Measurements from ENCODE around the gene ZNF205.

The ZNF205 gene

DNA sequence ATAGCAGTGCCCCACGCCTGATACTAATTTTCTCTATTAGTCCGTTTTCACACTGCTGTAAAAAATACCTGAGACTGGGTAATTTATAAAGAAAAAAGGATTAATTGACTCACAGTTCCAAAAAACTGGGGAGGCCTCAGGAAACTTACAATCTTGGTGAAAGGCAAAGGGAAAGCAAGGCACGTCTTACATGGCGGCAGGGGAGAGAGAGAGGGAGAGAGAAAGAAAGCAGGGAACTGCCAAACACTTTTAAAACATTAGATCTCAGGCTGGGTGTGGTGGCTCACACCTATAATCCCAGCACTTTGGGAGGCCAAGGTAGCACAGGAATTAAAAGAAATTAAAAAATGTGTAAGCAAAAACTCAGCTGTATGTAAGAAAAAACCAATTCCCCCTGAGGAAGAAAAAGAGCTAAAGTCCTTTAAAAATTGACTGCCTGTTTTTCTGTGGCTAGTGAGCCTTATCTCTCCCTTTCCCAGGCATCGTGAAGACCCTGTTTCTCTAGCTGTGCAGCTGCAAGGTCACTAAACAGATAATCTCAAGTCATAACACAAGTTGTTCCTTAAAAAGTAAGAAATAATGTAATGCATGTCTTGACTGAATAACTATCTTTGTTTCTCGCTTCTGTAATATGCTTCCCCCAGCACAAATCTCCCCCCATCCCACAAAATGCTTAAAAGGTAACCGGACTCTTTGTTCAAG is 27.3 kb upstream of the ZNF205 start:
- DNase-seq (ENCODE audit: low spot score), result no peak

DNA sequence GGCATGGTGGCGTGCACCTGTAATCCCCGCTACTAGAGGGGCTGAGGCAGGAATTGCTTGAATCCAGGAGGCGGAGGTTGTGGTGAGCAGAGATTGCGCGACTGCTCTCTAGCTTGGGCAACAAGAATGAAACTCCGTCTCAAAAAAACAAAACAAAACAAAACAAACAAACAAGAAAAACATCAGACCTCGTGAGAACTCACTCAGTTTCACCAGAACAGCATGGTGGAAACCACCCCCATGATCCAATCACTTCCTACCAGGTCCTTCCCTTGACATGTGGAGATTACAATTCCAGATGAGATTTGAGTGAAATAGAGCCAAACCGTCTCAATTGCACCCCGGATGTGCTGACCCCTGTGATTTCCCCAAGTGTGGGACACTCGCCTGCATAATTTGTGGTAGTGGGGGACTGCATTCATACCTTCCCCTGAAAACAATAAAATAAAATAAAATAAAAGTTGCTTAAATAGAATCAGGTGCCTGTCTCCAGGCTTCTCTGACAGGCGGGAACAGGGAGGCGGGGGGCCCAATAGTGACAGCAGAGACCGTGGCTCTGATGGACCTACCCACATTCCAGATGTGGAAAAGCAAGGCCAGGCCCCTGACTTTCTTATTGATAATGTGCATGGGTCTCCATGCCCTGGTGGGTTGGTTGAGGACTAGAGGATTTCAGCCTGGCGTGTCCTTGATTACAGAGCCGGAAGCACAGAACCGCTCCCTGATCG is 26.4 kb upstream of the ZNF205 start:
- no peak for DNase-seq (ENCODE audit: low spot score)

DNA sequence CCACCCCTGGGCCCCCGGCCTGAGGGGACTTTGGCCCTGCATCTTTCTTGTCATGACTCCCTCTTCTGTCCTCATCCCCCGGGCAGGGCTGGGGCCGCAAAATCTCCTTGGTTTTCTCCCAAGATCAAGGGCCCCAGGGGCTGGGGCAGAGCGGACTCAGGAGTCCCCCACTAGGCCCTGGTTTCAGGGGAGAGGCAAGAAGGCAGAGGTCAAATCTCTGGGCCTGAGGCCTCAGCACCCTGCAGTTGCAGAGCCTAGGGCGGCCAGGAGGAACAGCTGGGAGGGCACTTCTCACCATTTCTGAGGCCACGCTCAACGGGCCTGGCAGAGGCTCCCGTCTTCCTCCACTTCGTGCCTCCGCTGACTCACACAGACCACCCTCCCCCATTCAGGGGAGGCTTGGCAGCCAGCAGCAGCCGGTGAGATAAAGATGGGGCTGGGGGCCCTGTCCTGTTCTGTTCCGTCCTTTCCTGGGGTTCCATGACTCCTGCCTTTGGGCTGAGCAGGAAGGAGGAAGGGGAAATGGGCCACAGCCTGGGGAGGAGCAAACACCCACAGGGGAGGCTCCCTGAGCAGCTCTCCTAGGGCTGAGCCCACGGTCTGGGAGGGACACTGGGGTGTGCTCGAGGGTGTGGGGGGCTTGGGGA is 25.7 kb upstream of the ZNF205 start:
- DNase-seq (ENCODE audit: low spot score), result no peak

DNA sequence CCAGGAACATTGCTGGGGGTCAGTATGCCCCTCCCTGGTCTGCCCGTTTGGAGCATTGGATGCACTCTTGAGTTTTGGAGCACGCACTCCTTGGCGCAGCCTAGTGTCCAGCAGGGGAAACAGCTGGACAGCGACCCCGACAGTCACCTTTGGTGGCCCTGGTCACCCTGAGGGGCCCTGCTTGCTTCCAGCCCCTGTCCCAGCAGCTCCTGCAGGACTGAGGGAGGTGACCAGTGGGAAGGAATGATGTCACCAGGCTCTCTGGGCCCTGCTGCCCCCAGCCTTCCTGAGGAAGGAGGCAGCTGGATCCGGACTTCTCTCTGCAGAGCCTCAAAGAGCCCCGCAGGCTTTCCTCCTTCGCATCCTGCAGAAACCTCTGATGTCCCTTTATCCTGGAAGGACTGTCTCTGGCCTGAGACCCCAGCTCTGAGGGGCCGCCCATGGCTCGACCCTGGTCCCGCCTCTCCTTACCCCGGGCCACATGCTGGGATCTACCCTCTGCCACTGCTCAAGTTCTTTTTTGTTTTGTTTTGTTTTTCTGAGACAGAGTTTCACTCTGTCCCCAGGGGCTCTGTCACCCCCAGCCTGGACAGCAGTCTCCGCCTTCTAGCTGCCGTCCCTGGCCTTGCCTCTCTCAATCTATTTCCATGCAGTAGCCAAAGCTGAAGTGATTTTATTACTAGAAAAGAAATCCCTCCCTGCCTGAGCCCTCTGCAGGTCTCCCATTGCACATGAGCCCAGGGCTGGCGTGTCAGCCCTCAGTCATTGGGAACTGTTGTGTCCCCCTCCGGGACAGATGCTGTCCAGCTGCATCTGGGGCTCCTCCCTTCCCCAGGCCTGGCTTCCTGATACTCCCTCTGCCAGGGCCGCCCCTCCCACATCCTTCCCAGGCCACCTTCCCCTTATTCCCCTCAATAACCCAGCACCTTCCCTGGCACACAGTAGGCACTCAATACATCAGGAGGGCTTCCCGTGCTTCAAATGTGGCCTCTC is 24.8 kb upstream of the ZNF205 start:
- no peak for DNase-seq (ENCODE audit: low spot score)

DNA sequence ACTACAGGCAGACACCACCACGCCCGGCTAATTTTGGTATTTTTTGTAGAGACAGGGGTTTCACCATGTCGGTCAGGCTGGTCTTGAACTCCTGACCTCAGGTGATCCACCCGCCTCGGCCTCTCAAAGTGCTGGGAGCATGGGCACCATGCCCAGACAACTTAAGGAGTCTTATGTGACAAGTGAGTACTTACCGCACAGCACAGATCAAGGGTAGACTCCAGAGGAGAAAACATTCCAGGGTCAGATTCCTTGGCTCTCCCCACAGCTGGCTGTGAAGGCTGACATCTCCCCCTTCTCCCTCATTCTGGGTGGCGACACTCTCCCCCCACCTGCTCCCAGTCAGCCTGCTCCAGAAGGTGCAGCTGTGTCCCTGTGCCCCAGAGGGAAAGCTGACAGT is 23.9 kb upstream of the ZNF205 start:
- DNase-seq (ENCODE audit: low spot score), result no peak

DNA sequence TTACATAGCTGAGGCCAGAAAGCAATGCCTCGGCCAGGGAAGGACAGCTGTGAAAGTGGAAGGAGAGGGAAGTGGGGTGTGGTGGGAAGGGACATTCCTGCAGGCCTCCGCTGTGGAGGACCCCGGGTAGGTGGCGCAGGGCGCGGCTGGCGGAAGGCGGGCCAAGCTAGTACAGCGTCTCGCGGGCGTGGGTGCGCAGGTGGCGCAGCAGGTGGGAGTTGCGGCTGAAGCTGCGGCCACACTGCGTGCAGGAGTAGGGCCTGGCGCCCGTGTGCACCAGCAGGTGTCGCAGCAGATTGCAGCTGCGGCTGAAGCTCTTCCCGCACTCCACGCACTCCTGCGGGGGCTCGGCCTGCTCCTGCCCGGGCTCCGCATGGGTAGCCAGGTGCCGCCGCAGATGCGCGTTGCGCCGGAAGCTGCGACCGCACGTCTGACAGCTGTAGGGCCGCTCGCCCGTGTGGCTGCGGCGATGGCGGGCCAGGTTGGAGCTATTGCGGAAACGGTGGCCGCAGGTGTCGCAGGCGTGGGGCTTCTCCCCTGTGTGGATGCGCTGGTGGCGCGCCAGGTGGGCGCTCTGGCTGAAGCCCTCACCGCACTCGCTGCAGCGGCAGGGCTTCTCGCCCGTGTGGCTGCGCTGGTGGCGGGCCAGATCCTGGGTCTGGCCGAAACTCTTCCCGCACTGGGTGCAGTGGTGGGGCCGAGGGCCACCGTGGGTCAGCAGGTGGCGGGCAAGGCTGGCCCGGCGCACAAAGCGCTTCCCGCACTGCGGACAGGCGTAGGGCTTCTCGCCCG is 23.3 kb upstream of the ZNF205 start:
- DNase-seq (ENCODE audit: low spot score), result no peak

DNA sequence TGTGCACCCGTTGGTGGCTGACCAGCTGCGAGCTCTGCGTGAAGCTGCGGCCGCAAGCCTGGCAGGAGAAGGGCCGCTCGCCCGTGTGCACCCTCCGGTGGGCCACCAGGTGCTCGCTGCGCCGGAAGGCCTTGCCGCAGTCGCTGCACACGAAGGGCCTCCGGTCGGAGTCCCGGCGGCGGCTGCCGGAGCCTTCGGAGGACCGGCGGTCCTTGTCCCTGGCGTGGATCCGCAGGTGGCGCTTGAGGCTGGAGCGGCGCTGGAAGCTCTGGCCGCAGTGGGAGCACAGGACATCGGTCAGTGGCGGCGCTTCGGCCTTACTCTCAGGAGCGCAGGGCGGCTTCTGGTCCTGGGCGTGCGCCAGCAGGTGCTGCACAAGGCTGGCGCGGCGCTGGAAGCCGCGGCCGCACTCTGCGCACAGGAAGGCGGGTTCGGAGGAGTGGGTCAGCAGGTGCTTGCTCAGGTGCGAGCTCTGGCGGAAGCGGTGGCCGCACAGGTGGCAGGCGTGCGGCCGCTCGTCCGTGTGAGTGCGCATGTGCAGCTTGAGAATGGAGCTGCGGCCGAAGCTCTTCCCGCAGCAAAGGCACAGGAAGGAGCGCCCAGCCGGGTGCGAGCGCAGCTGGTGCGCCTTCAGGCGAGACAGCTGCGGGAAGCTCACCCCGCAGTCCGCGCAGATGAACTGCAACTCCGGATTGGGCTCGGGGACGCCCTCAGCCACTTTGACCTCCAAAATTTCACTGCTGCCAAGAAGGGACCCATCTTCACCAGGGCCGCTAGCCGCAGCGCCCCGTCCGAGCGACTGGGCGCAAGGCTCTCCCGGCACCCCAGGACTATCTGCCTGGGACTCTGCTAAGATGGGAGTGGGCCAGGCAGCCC is 22.4 kb upstream of the ZNF205 start:
- DNase-seq (ENCODE audit: low spot score), result no peak

DNA sequence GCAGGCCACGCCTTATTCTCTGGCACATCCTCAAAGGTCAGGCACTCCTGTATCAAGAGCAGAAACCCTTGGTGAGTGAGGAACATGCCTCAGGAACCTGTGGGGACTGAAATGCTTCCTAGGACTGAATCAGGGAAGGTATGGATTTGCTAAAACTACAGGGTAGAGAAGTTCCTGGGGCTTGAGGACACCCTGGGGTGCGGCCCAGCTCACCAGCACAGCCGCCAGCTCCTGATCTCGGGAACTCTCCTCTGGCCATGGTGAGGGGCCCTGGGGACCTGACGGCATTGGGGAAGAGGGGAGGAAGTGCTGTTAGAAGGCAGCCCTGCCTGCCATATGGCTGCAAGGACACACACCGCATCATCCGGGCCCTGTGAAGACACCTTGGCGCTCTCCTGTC is 20.8 kb upstream of the ZNF205 start:
- DNase-seq (ENCODE audit: low spot score), result no peak

DNA sequence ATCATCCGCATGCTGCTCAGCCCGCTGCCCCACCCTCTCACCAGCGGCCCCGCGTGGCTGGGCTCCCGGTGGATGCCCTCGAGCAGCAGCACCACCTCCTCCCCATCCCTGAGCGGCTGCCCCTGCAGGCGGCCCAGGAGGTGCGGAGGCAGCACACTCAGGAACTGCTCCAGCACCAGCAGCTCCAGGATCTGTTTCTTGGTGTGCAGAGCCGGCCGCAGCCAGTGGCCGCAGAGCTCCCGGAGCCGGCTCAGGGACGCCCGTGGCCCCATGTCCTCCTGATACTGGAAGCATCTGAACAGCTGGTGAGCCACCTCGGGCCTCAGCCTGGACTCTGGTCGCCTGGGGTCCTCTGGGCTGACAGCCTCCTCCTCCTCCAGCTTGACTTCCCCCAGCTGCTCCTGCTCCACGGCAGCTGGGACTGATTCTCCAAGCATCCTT is 19.9 kb upstream of the ZNF205 start:
- DNase-seq (ENCODE audit: low spot score), result no peak

DNA sequence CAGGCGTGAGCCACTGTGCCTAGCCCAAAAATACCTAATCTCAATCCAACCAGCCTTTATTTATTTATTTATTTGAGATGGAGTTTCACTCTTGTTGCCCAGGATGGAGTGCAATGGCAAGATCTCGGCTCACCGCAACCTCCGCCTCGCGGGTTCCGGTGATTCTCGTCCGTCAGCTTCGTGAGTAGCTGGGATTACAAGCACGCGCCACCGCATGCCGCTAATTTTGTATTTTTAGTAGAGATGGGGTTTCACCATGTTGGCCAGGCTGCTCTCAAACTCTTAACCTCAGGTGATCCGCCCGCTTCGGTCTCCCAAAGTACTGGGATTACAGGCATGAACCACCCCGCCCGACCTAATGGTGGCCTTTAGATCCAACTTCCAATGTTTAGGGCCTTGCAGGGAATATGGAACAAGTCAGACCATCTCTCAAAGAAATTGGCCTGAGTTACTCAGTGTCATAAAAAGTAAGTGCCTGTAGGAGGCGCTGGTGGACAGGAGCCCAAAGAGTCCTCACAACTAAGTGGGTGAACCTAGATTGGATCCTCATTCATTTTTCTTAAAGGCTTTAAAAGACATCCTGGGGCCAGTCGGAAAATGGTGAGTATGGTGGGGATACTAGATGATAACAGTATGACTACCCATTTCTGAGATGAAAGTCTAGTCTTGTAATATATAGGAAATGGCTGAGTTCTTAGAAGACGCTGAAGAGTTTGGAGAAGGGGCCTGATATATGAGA is 17.9 kb upstream of the ZNF205 start:
- no peak for DNase-seq (ENCODE audit: low spot score)

DNA sequence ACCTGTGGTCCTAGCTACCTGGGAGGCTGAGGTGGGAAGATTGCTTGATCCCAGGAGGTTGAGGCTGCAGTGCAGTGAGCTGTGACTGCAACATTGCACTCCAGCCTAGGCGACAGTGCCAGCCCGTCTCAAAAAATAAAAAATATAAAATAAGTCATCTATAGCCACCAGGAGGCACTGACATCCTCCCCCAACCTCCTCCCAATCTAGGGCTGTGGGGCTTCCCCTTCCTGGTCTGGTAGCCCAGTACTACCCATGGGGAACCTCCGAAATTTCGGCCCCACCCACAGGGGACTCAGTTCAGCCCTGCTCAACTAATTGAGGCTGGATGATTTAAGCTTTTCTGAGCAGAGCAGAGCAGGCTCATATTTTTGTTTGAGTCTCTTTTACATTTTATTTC is 16.5 kb upstream of the ZNF205 start:
- DNase-seq (ENCODE audit: low spot score), result no peak

DNA sequence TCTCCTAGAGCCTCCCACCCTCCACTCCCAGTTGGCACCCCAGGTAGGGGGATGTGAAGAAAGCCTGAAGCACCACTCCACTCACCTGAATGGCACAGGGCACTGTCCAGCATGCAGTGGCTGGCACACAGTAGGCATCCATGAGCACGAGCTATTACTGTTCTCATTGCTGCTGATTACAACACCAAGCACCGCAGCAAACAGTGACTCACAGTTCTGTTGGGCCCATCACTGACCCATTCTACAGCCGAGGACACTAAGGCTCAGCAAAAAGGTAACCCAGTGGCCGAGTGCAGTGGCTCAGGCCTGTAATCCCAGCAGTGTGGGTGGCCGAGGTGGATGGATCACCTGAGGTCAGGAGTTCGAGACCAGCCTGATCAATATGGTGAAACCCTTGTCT is 16.0 kb upstream of the ZNF205 start:
- no peak for DNase-seq (ENCODE audit: low spot score)

DNA sequence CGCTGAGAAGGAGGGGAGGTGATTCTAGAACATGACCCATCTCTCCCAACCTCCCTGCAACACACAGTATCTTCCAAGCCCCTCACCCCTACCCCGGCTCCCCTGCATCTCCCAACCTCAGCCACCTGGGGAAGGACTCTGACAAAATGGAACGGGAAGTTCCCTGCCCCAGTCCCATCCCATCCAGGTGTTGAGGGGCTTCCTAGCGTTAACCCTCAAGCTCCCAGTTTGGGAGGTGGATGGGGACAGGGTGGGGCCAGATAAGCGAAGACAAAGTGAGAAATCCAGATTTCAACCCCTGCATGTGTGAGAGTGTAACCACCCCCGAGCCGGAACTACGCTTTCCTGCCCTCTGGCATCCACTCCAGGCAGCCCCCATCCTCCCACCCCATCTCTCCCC is 15.1 kb upstream of the ZNF205 start:
- no peak for DNase-seq (ENCODE audit: low spot score)

DNA sequence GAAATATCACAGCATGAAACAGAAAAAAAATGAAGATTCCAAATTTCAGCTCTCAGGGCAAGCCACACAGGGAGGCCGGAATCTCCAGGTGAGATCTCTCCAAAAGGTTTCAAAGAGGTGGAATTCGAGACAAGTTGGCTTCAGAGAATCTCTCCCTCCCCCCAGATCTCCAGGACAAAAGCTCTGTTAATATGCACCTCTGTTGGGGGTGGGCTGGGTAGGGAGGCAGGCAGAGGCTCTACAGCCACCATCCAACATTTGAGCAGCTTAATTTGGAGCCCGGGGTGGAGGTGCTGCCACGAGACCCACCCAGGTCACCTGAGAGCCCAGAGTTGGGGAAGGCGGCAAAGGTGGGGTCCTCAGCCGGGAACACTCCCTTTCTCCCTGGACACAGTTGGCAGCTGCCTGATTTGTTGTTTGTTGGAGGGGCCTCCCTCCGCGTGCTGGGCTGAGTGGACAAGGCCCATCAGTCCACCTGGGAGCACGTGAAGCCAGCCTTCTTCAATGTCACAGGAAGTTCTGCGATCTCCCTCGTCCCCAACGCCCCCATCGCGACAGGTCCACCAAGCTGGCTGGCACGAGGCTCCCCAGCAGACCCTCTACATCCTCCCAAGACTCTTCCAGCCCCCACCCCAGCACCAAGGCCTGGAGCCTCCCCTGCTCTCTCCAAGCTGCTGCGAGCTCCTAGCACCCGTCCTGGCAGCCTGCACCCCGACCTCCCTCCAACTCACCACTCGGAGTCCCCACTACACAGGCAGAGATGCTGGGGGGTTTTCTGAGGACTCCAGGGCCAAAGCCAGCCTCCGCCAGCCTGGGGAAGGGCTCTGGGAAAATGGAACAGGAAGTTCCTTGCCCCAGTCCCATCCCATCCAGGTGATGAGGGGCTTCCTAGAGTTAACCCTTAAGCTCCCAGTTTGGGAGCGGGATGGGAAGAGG is 13.7 kb upstream of the ZNF205 start, which contains the start of gene ZSCAN10:
Gene ZSCAN10, minus strand, starts transcription at position 836 of the 936 bp plus-strand sequence. CDS start 6,357 bp downstream, outside the sequence.
- DNase-seq (ENCODE audit: low spot score), result no peak

DNA sequence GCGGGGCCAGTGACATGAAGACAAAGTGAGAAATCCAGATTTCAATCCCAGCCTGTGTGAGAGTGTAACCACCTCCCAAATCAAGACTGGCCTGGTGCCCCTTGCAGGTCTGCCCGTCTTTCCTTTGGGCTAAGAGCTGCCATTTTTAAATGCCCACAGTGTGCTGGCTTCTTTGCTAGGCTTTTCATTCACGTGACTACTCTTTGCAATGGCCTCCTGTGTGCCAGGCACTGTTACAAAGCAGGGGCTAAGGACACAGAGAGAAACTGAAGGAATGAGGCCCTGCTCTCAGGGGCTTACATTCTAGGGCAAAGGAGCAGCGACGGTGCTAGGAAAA is 13.0 kb upstream of the ZNF205 start:
- DNase-seq (ENCODE audit: low spot score), result no peak

DNA sequence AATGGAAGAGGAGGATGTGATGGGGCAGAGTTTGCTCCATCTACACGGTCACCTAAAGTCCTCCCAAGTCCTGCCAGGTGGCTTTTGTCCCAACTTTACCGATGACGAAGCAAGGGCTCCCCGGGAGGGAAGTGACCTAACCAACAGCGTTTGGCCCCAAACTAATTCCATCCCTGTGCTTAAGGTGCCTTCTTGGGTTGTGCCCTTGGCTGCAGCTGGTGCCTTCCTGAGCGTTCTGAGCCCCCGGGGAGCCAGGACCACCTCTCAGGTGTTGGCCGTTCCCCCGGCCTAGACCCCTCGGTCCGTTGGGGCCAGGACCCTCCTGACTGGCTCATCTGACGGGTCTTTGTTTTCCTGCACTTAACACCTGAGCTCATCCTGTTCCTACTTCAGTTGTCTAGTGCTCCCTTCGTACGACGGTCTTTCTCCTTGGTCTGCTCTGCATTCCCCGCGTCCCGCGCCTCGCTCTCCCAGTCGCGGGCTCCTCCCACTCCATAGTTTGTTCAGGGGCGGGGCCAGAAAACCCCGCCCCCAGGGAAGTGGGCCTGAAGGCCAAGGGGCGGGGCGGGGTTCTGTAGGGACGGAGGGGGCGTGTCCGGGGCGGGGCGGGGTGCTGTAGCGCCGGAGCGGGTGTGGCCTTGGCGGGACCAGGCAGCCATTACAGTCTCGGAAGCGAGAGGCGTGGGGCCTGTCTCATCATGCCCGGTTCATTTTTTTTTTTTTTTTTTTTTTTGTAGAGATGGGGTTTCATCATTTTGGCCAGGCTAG is 12.5 kb upstream of the ZNF205 start:
- DNase-seq (ENCODE audit: low spot score), result peak; percentile 73

DNA sequence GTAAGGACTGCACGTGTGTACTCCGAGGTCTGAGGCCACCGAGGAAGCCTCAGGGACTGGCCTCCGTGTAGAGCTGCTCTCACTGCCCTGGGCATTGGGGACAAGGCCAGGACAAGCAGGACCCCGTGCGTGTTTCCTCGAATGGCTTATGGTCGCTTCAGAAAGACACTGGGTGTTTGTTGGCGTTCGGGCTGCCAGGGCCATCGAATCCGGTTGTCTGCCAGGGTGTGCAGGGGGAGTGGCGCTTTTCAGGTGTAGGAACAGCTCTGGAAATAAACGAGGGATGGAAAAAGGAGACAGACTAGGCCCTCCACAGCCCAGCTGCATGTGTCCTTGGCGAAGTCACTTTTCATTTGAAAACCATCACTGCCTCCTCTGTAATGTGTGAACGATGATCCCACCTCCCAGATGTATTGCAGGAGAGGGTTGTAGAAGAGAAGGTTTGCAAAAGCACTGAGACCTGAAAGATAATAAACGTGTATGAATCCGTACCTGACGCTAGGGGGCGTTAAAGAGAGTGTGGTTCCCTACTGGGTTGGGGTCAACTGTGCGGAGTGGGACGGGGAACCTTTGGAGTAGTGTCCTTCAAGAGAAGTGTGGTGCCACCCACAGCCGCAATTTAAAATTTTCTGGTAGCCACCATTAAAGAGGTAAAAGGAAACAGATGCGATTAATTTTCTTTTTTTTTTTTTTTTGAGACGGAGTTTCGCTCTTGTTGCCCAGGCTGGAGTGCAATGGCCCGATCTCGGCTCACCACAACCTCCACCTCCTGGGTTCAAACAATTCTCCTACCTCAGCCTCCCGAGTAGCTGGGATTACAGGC is 11.2 kb upstream of the ZNF205 start:
- DNase-seq (ENCODE audit: low spot score), result no peak
